Stimulated activated CD4-positive, alpha-beta T cell treated with anti-CD3 and anti-CD28 coated beads, Interleukin-2, amount 100 ng/mL, for 4 hours (primary cell): ENCODE results near the gene LIMK1.
"Not testable (repeated sequence)": the region's sequence is repeated elsewhere in the genome, so short reads cannot be mapped to it uniquely, and the experiment has no call there.

Source experiments
- DNase-seq: peaks from one replicate; pipeline ENCODE4 v3.0.0-alpha.2; 2020; ENCODE audit warnings: low read depth

The LIMK1 gene

GRCh38 chr7:74084722-74085578, 1.3 kb downstream of the LIMK1 start:
- no peak for DNase-seq

- no peak for DNase-seq
Measured at GRCh38 chr7:74087791-74088453, 4.3 kb downstream of the LIMK1 start.

- no peak for DNase-seq
Measured at GRCh38 chr7:74092321-74092963, 8.8 kb downstream of the LIMK1 start.

- DNase-seq = no peak
Measured at GRCh38 chr7:74092964-74093471, 9.4 kb downstream of the LIMK1 start.

GRCh38 chr7:74093671-74094223, 10.1 kb downstream of the LIMK1 start:
- DNase-seq = no peak

- peak; percentile 64 for DNase-seq
Measured at GRCh38 chr7:74094224-74095101, 10.9 kb downstream of the LIMK1 start.

GRCh38 chr7:74095135-74095534, 11.5 kb downstream of the LIMK1 start:
- no peak for DNase-seq

- DNase-seq = no peak
Measured at GRCh38 chr7:74097937-74098614, 14.5 kb downstream of the LIMK1 start.

GRCh38 chr7:74099031-74099430, 15.4 kb downstream of the LIMK1 start:
- DNase-seq = no peak

- no peak for DNase-seq
Measured at GRCh38 chr7:74101061-74101681, 17.6 kb downstream of the LIMK1 start.

- no peak for DNase-seq
Measured at GRCh38 chr7:74103219-74103772, 19.7 kb downstream of the LIMK1 start.

- DNase-seq = no peak
Measured at GRCh38 chr7:74104702-74105101, 21.1 kb downstream of the LIMK1 start.

GRCh38 chr7:74105992-74106391, 22.4 kb downstream of the LIMK1 start:
- DNase-seq = no peak

- no peak for DNase-seq
Measured at GRCh38 chr7:74106846-74107245, 23.2 kb downstream of the LIMK1 start.

- DNase-seq = no peak
Measured at GRCh38 chr7:74115326-74115725, 31.7 kb downstream of the LIMK1 start.

GRCh38 chr7:74116356-74116755, 32.8 kb downstream of the LIMK1 start:
- no peak for DNase-seq

GRCh38 chr7:74119831-74120230, 36.2 kb downstream of the LIMK1 start:
- DNase-seq = no peak

GRCh38 chr7:74121401-74122249, 38.0 kb downstream of the LIMK1 start:
- DNase-seq = no peak

GRCh38 chr7:74123892-74124291, 40.3 kb downstream of the LIMK1 start:
- not testable (repeated sequence) for DNase-seq
